IMR-90 (cell line): Measurements from ENCODE around the gene VPS52. TPM values are rescaled to one million over a fixed set of nuclear protein-coding genes. Genes with fewer than 3 reads are reported as not detected.
"Not testable (repeated sequence)": the region's sequence is repeated elsewhere in the genome, so short reads cannot be mapped to it uniquely, and the experiment has no call there.

ENCODE experiments used
- ATAC-seq: fragments of 200-7000 bp; cut with Tn5 transposase; 2 replicates; pipeline ENCODE4 v1.9.1; 2020; ENCODE audit warnings: low read depth, mild to moderate bottlenecking, moderate library complexity
- BruUV-seq: library from RNA; stranded (reverse); fragments of 400-500 nt; replicated peaks from 2 replicates; lab custom pipeline; 2021; lab: Mats Ljungman, UMichigan
- CTCF ChIA-PET: fragments of 300-600 bp; formaldehyde crosslinking; extraction: SDS; loops from one replicate; lab custom pipeline; 2021; ENCODE audit warnings: antibody characterized with exemption; lab: Yijun Ruan, JAX
- POLR2A ChIA-PET: fragments of 300-600 bp; sonication (Branson Sonifier 250); formaldehyde crosslinking; loops from one replicate; lab custom pipeline; 2022; ENCODE audit warnings: antibody characterized with exemption; ENCODE audit not compliant: unreplicated experiment; lab: Charles Lee
- DNase-seq: peaks from one replicate; pipeline ENCODE4 v3.0.0; 2013
- H2AFZ ChIP-seq: replicated peaks from 2 replicates; pipeline ENCODE3; 2013; ENCODE audit warnings: low read length, mild to moderate bottlenecking; ENCODE audit not compliant: poor library complexity
- H2AK5ac ChIP-seq: 2 replicates; pipeline ENCODE4 v1.6.1; 2013; ENCODE audit warnings: low read depth, low read length, inconsistent platforms
- H2AK9ac ChIP-seq: replicated peaks from 2 replicates; pipeline ENCODE3; 2013; ENCODE audit warnings: mild to moderate bottlenecking, low read depth, low read length, moderate library complexity; ENCODE audit not compliant: poor library complexity
- H2BK120ac ChIP-seq: 2 replicates; pipeline ENCODE4 v1.6.1; 2013; ENCODE audit warnings: low read depth, low read length, inconsistent platforms
- H2BK15ac ChIP-seq: 3 replicates; pipeline ENCODE4 v1.6.1; 2013; ENCODE audit warnings: low read depth, low read length, inconsistent platforms
- H2BK20ac ChIP-seq: 2 replicates; pipeline ENCODE4 v1.6.1; 2013; ENCODE audit warnings: low read depth, mild to moderate bottlenecking, inconsistent platforms, low read length, moderate library complexity
- H2BK5ac ChIP-seq: 2 replicates; pipeline ENCODE4 v1.6.1; 2013; ENCODE audit warnings: mild to moderate bottlenecking, low read depth, low read length, inconsistent platforms; ENCODE audit not compliant: poor library complexity, severe bottlenecking
- H3K14ac ChIP-seq: replicated peaks from 2 replicates; pipeline ENCODE4 v1.6.1; 2013; ENCODE audit warnings: low read depth, low read length, inconsistent platforms
- H3K18ac ChIP-seq: 2 replicates; pipeline ENCODE4 v1.6.1; 2013; ENCODE audit warnings: low read depth, low read length, control low read depth
- H3K23ac ChIP-seq: 2 replicates; pipeline ENCODE4 v1.6.1; 2013; ENCODE audit warnings: low read depth, low read length, inconsistent platforms
- H3K27ac ChIP-seq: 2 replicates; pipeline ENCODE4 v1.5.1; 2013; ENCODE audit warnings: mild to moderate bottlenecking, control low read depth, low read length; ENCODE audit not compliant: insufficient read depth
- H3K27me3 ChIP-seq: 2 replicates; pipeline ENCODE4 v1.6.1; 2013; ENCODE audit warnings: low read length; ENCODE audit not compliant: control insufficient read depth, insufficient read depth
- H3K36me3 ChIP-seq: 2 replicates; pipeline ENCODE4 v1.6.1; 2013; ENCODE audit warnings: low read length, mixed read lengths; ENCODE audit not compliant: control insufficient read depth, insufficient read depth
- H3K4ac ChIP-seq: 2 replicates; pipeline ENCODE4 v1.6.1; 2013; ENCODE audit warnings: low read depth, low read length, inconsistent platforms
- H3K4me1 ChIP-seq: 2 replicates; pipeline ENCODE4 v1.6.1; 2013; ENCODE audit warnings: low read length, mixed read lengths; ENCODE audit not compliant: control insufficient read depth, insufficient read depth
- H3K4me2 ChIP-seq: 2 replicates; pipeline ENCODE4 v1.6.1; 2013; ENCODE audit warnings: low read depth, mild to moderate bottlenecking, control low read depth, low read length, moderate library complexity
- H3K4me3 ChIP-seq: 2 replicates; pipeline ENCODE4 v1.5.1; 2013; ENCODE audit warnings: low read depth, mild to moderate bottlenecking, control low read depth, low read length, moderate library complexity; ENCODE audit not compliant: insufficient read depth
- H3K56ac ChIP-seq: 2 replicates; pipeline ENCODE4 v1.6.1; 2013; ENCODE audit warnings: low read length, inconsistent platforms; ENCODE audit not compliant: insufficient read depth; ENCODE audit errors: extremely low read depth
- H3K79me1 ChIP-seq, 2 experiments: 2 replicates each; pipeline ENCODE4 v1.6.1; 2013; ENCODE audit warnings: low read length in 2 of 2, inconsistent platforms in 1 of 2, low read depth in 1 of 2
- H3K9ac ChIP-seq: 2 replicates; pipeline ENCODE4 v1.6.1; 2013; ENCODE audit warnings: low read depth, low read length, control low read depth
- H3K9me1 ChIP-seq: 2 replicates; pipeline ENCODE4 v1.6.1; 2013; ENCODE audit warnings: low read length, inconsistent platforms; ENCODE audit not compliant: insufficient read depth
- H3K9me3 ChIP-seq: 2 replicates; pipeline ENCODE4 v1.6.1; 2013; ENCODE audit warnings: low read length; ENCODE audit not compliant: control insufficient read depth, insufficient read depth
- H4K20me1 ChIP-seq: 2 replicates; pipeline ENCODE4 v1.6.1; 2013; ENCODE audit warnings: low read length, inconsistent platforms; ENCODE audit not compliant: insufficient read depth
- H4K5ac ChIP-seq: 2 replicates; pipeline ENCODE4 v1.6.1; 2013; ENCODE audit warnings: mild to moderate bottlenecking, low read depth, low read length, control low read depth
- H4K8ac ChIP-seq, 2 experiments: 2 replicates each; pipeline ENCODE4 v1.6.1; 2013; ENCODE audit warnings: low read depth in 2 of 2, low read length in 2 of 2, control low read depth in 1 of 2, inconsistent platforms in 1 of 2
- H4K91ac ChIP-seq: 2 replicates; pipeline ENCODE4 v1.6.1; 2013; ENCODE audit warnings: low read depth, low read length, inconsistent platforms; ENCODE audit not compliant: insufficient read depth
- WGBS, 2 experiments: methylation state at CpG; one replicate each; pipeline versions ENCODE4 v1.1.5 to v1.1.7; 2013; ENCODE audit warnings: missing lambda C conversion rate in 2 of 2; ENCODE audit not compliant: insufficient read length in 1 of 2; ENCODE audit errors: extremely low coverage in 2 of 2; 5-methylcytosine and 5-hydroxymethylcytosine counted together
- dilution Hi-C: fragments of 300-500 bp; cut with HindIII; formaldehyde crosslinking; loops from one replicate; pipeline ENCODE4 v1.14.3; 2018; ENCODE audit warnings: low sequenced_read_pairs; ENCODE audit not compliant: unreplicated experiment
- in situ Hi-C: fragments of 300-500 bp; cut with MboI; formaldehyde crosslinking; loops from 3 replicates; pipeline ENCODE4 v1.14.3; 2019; ENCODE audit warnings: low sequenced_read_pairs, inconsistent platforms, mixed read lengths
- intact Hi-C: fragments of 100-400 bp; cut with micrococcal nuclease; formaldehyde crosslinking; loops from 2 replicates; pipeline ENCODE4 v1.10.0; 2022
- polyA plus RNA-seq, 3 experiments: library from polyadenylated mRNA; depleted of rRNA; stranded (reverse); fragments of >200 nt; gene quantifications; 2 replicates each; pipeline ENCODE4 v1.2.3, GENCODE V29; 2012; ENCODE audit warnings: low replicate concordance in 1 of 3
- total RNA-seq: library from RNA; depleted of rRNA; stranded (reverse); fragments of >200 nt; gene quantifications from 2 replicates; pipeline ENCODE4 v1.2.3, GENCODE V29; 2012

VPS52 gene
- total and polyA plus RNA-seq, 2 of the 4 experiments (the other 2 are of a cell fraction): 29.8 to 54.6 TPM

DNA sequence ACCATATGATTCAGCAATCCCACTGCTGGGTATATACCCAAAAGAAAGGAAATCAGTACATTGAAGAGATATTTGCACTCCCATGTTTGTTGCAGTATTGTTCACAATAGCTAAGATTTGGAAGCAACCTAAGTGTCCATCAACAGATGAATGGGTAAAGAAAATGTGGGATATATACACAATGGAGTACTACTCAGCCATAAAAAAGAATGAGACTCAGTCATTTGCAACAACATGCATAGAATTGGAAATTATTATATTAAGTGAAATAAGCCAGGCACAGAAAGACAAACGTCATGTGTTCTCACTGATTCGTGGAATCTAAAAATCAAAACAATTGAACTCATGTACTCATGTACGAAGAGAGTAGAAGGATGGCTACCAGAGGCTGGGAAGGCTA is 9.2 kb downstream of the VPS52 start:
- H3K4me3 ChIP-seq, H3K14ac ChIP-seq, H4K5ac ChIP-seq, POLR2A ChIA-PET, intact Hi-C loops, H3K27me3 ChIP-seq, H3K18ac ChIP-seq, BruUV-seq, H4K8ac ChIP-seq, H2AK9ac ChIP-seq, H3K9me1 ChIP-seq, H3K79me1 ChIP-seq, H2AK5ac ChIP-seq, DNase-seq, H3K4me1 ChIP-seq, H2BK5ac ChIP-seq, H3K9me3 ChIP-seq, H3K27ac ChIP-seq, H4K20me1 ChIP-seq, H4K91ac ChIP-seq, H2AFZ ChIP-seq, in situ Hi-C loops, H2BK20ac ChIP-seq, H3K9ac ChIP-seq, H2BK15ac ChIP-seq, H3K4me2 ChIP-seq, H3K23ac ChIP-seq, dilution Hi-C loops, H3K4ac ChIP-seq, ATAC-seq, H2BK120ac ChIP-seq, H3K56ac ChIP-seq: not testable (repeated sequence)
- CTCF ChIA-PET: interaction anchor here (0.6 kb wide), 1 partner anchor 12 kb away, joined by 3 read pairs; no protein-coding TSS in a partner anchor
- H3K36me3 ChIP-seq: peaks cover 47% of the 10 kb centered on the region
- WGBS, 2 experiments: no CpG with 5 or more reads among the region's 3 CpGs
